ENCODE measurements around the gene WBP2. TPM values are rescaled to one million over a fixed set of nuclear protein-coding genes. Genes with fewer than 3 reads are reported as not detected.

Gene WBP2
- total and polyA plus RNA-seq, 2 of the 13 experiments (the other 11 are each of a cell fraction or from before 2014, with no cell fraction given), result 29.2 to 29.5 TPM

DNA sequence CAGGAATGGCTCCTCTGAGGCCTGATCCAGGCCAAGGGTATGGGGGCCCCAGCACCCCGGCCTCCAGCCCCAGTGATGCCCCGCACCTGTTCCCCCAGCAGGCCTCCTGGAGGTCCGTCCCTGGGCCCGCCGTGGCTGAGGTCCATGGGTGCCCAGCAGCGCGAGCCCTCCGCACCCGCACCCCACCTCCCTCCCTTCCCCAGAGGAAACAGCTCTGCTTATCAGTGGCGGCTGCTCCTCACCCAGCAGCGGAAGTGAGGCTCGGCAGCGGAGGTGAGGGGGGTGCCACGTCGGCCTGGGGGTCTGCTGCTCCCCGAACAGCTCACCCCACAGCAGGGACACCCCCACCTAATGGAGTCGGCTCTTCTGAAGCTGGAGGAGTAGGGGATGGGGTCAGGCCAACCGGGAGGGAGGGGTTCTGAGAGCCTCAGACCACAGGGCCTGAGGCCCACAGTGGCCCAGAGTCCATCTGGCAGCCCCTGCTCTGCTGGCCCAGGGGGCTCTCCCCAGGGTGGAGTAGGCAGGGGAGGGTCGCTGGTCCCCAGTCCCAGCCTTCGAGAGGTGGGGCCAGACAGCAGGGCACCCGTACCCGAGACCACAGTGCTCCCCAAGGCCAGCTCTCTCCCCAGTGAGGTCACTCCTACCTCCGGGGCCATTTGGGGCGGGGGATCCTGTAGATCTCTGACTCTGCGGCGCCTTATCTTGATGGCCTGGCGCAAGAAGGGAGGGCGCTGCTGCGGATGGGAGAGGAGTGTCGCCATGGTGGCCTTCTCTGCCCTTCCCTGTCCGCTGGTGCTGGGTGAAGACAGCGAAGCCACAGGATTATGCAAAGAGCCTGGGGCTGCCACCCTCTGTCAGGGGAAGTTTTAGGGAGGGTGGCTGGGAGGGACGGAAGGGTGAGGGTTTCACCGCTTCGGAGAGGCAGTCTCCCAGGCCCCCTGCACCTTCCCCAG, 11.3 kb downstream of the WBP2 start, which contains the start of gene UNC13D (continued):
- TF ChIP-seq, protein P1, sequence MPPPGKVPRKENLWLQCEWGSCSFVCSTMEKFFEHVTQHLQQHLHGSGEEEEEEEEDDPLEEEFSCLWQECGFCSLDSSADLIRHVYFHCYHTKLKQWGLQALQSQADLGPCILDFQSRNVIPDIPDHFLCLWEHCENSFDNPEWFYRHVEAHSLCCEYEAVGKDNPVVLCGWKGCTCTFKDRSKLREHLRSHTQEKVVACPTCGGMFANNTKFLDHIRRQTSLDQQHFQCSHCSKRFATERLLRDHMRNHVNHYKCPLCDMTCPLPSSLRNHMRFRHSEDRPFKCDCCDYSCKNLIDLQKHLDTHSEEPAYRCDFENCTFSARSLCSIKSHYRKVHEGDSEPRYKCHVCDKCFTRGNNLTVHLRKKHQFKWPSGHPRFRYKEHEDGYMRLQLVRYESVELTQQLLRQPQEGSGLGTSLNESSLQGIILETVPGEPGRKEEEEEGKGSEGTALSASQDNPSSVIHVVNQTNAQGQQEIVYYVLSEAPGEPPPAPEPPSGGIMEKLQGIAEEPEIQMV (CRISPR knock-in tag; IDR thresholded peaks at IDR 0.05; ENCODE audit: low read depth), result no peak
- TF ChIP-seq HNRNPH1 (optimal IDR thresholded peaks at IDR 0.05; ENCODE audit: low read depth, low read length) (no peak), SYNCRIP (IDR thresholded peaks at IDR 0.05; ENCODE audit: insufficient read depth, low read depth, low read length) (no peak), ZNF138 (CRISPR knock-in tag; IDR thresholded peaks at IDR 0.05; ENCODE audit: low read depth) (0 out of 2 replicates have a peak, but pooled peaks have one; percentile 37), MXI1 (IDR thresholded peaks at IDR 0.05; ENCODE audit: borderline replicate concordance, low read depth, low read length) (no peak), ZFP36 (IDR thresholded peaks at IDR 0.05; ENCODE audit: borderline replicate concordance, low read depth, low read length, partially characterized antibody) (no peak), ZNF180 (CRISPR knock-in tag; IDR thresholded peaks at IDR 0.05; ENCODE audit: borderline replicate concordance, low read depth) (no peak), EED (CRISPR knock-in tag; IDR thresholded peaks at IDR 0.05) (peak; percentile 64; the same call in 1 of the 2 replicates), POLR2G (IDR thresholded peaks at IDR 0.05; ENCODE audit: low read depth, low read length) (peak; percentile 68; the same call in 1 of the 2 replicates), ZNF101 (CRISPR knock-in tag; IDR thresholded peaks at IDR 0.05; ENCODE audit: borderline replicate concordance, low read depth) (no peak), ZNF629 (CRISPR knock-in tag; conservative IDR thresholded peaks at IDR 0.05) (0 out of 2 replicates have a peak, but pooled peaks have one; percentile 7), ZNF484 (CRISPR knock-in tag; IDR thresholded peaks at IDR 0.05; ENCODE audit: borderline replicate concordance, low read depth) (no peak), SRY (CRISPR knock-in tag; IDR thresholded peaks at IDR 0.05) (no peak; the same call in 1 of the 2 replicates), MAFF (IDR thresholded peaks at IDR 0.05; ENCODE audit: low read depth, low read length) (no peak), ZNF260 (CRISPR knock-in tag; IDR thresholded peaks at IDR 0.05; ENCODE audit: borderline replicate concordance, low read depth) (no peak), GZF1 (CRISPR knock-in tag; IDR thresholded peaks at IDR 0.05) (0 out of 2 replicates have a peak, but pooled peaks have one; percentile 6), ZNF598 (CRISPR knock-in tag; IDR thresholded peaks at IDR 0.05; ENCODE audit: borderline replicate concordance) (peak; percentile 50; the same call in 1 of the 2 replicates)
- TF ChIP-seq, protein P2, sequence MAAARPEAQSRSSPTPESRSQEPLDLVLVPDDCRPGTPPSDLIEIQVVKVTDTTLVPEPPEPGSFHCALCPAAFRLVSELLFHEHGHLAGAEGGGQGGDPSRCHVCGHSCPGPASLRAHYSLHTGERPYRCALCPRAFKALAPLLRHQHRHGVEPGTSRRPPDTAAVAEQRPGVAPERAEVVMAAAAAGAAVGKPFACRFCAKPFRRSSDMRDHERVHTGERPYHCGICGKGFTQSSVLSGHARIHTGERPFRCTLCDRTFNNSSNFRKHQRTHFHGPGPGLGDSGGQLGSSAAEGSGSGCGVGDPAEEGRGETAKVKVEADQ (CRISPR knock-in tag; IDR thresholded peaks at IDR 0.05; ENCODE audit: borderline replicate concordance), result peak; percentile 58; the same call in 1 of the 2 replicates
- TF ChIP-seq, protein P3, sequence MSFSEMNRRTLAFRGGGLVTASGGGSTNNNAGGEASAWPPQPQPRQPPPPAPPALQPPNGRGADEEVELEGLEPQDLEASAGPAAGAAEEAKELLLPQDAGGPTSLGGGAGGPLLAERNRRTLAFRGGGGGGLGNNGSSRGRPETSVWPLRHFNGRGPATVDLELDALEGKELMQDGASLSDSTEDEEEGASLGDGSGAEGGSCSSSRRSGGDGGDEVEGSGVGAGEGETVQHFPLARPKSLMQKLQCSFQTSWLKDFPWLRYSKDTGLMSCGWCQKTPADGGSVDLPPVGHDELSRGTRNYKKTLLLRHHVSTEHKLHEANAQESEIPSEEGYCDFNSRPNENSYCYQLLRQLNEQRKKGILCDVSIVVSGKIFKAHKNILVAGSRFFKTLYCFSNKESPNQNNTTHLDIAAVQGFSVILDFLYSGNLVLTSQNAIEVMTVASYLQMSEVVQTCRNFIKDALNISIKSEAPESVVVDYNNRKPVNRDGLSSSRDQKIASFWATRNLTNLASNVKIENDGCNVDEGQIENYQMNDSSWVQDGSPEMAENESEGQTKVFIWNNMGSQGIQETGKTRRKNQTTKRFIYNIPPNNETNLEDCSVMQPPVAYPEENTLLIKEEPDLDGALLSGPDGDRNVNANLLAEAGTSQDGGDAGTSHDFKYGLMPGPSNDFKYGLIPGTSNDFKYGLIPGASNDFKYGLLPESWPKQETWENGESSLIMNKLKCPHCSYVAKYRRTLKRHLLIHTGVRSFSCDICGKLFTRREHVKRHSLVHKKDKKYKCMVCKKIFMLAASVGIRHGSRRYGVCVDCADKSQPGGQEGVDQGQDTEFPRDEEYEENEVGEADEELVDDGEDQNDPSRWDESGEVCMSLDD (CRISPR knock-in tag; IDR thresholded peaks at IDR 0.05; ENCODE audit: borderline replicate concordance), result peak; percentile 81; the same call in 1 of the 2 replicates
- TF ChIP-seq, protein P4, sequence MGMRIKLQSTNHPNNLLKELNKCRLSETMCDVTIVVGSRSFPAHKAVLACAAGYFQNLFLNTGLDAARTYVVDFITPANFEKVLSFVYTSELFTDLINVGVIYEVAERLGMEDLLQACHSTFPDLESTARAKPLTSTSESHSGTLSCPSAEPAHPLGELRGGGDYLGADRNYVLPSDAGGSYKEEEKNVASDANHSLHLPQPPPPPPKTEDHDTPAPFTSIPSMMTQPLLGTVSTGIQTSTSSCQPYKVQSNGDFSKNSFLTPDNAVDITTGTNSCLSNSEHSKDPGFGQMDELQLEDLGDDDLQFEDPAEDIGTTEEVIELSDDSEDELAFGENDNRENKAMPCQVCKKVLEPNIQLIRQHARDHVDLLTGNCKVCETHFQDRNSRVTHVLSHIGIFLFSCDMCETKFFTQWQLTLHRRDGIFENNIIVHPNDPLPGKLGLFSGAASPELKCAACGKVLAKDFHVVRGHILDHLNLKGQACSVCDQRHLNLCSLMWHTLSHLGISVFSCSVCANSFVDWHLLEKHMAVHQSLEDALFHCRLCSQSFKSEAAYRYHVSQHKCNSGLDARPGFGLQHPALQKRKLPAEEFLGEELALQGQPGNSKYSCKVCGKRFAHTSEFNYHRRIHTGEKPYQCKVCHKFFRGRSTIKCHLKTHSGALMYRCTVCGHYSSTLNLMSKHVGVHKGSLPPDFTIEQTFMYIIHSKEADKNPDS (CRISPR knock-in tag; IDR thresholded peaks at IDR 0.05), result no peak; the same call in 1 of the 2 replicates

Data from HepG2 (cell line).